Measurements from ENCODE around the gene RNF34. TPM values are rescaled to one million over a fixed set of nuclear protein-coding genes. Genes with fewer than 3 reads are reported as not detected.

Gene RNF34
- total RNA-seq, 1 experiment from 2014 or later: 43.7 TPM

- no peak for DNase-seq
- Histone ChIP-seq H3K4me2 (no peak overlapping the region), H3K4me3 (no peak overlapping the region), H3K79me2 (ENCODE audit: low read depth) (no peaks in the 10 kb centered on the region), H3K4me1 (replicated peaks; ENCODE audit: insufficient read depth) (no peaks in the 10 kb centered on the region), H3K27me3 (ENCODE audit: insufficient read depth, low read depth) (no peaks in the 10 kb centered on the region), H4K20me1 (ENCODE audit: insufficient read depth) (no peaks in the 10 kb centered on the region), H3K9me3 (ENCODE audit: insufficient read depth, low read depth) (no peaks in the 10 kb centered on the region), H3K9me2 (ENCODE audit: insufficient read depth) (no peaks in the 10 kb centered on the region), H2AFZ (no peak overlapping the region), H3F3A (ENCODE audit: insufficient read depth, low read depth) (peaks cover 12% of the 10 kb centered on the region), H3K36me3 (ENCODE audit: low read depth) (no peaks in the 10 kb centered on the region), H3K27ac (no peak overlapping the region)
- POLR2A ChIA-PET (ENCODE audit: unreplicated experiment): interaction anchor here (0.7 kb wide), 1 partner anchor 848 kb away, joined by 3 read pairs; no protein-coding TSS in a partner anchor
- TF ChIP-seq EZH2 (IDR thresholded peaks at IDR 0.05; ENCODE audit: low read depth): no peak
- TF ChIP-seq CTCF (conservative IDR thresholded peaks at IDR 0.05): no peak
- BruUV-seq (replicated peaks): no TSS peak
- intact Hi-C loops (cut with micrococcal nuclease; ENCODE audit: unreplicated experiment): no loop called here
- CTCF ChIA-PET: no interaction called here
These were observed 72.4 kb downstream of the RNF34 start for GRCh38 chr12:121472150-121472905.

Small RNA genes within 50 kb of the gene (microRNA-seq; reads per million reads assigned to microRNA genes)
- not detected for gene MIR7107 (ENCODE audit: borderline number of aligned reads, borderline replicate concordance)

Other genes starting within 250 kb of the RNF34 start
- 21.0 and 28.1 TPM in 2 replicates for gene P2RX4, start 190.0 kb upstream of the RNF34 start, total RNA-seq (2021)
- 26.7 and 37.6 TPM in 2 replicates for gene CAMKK2, start 103.4 kb upstream of the RNF34 start, total RNA-seq (2021)
- gene ANAPC5, start 47.7 kb upstream of the RNF34 start, total RNA-seq (2021): 93.6 and 101 TPM in 2 replicates
- 43.6 and 45.1 TPM in 2 replicates for gene KDM2B, start 180.9 kb downstream of the RNF34 start, total RNA-seq (2021)
- 25.6 and 28.1 TPM in 2 replicates for gene ORAI1, start 226.4 kb downstream of the RNF34 start, total RNA-seq (2021)